Fibroblast of upper back skin (primary cell): ENCODE data around the gene ERICH4.
A peak's percentile ranks its signal among the peaks of the same experiment; 100 is the strongest.
"Not testable (repeated sequence)": the region's sequence is repeated elsewhere in the genome, so short reads cannot be mapped to it uniquely, and the experiment has no call there.

Experiments
- DNase-seq: peaks from one replicate; pipeline ENCODE4 v3.0.0-alpha.2; 2013

Gene ERICH4

GRCh38 chr19:41442473-41443355 is at the start of gene ERICH4:
TSS of gene ERICH4 (plus strand) at chr19:41443156. CDS start at chr19:41443170, 14 bp downstream.
- no peak for DNase-seq

GRCh38 chr19:41395355-41395754 is 47.6 kb upstream of the ERICH4 start:
- no peak for DNase-seq

- DNase-seq, result peak; percentile 100
Observed at GRCh38 chr19:41397086-41398049, 45.6 kb upstream of the ERICH4 start, which contains the start of the genes BCKDHA and EXOSC5. TSS of gene BCKDHA (plus strand) at chr19:41397818. CDS start at chr19:41397828, 10 bp downstream. TSS of gene EXOSC5 (minus strand) at chr19:41397359. CDS start at chr19:41397328, 31 bp downstream.

- no peak for DNase-seq
Observed at GRCh38 chr19:41398050-41398418, 44.9 kb upstream of the ERICH4 start.

GRCh38 chr19:41398598-41398997 is 44.4 kb upstream of the ERICH4 start:
- DNase-seq, result no peak

- DNase-seq, result no peak
Observed at GRCh38 chr19:41399091-41399490, 43.9 kb upstream of the ERICH4 start.

- no peak for DNase-seq
Observed at GRCh38 chr19:41399525-41399924, 43.4 kb upstream of the ERICH4 start.

GRCh38 chr19:41401483-41401882 is 41.5 kb upstream of the ERICH4 start:
- DNase-seq, result no peak

GRCh38 chr19:41402010-41402409 is 40.9 kb upstream of the ERICH4 start:
- DNase-seq, result no peak

GRCh38 chr19:41403181-41403970 is 39.6 kb upstream of the ERICH4 start:
- DNase-seq, result no peak

GRCh38 chr19:41405776-41406175 is 37.2 kb upstream of the ERICH4 start:
- DNase-seq, result no peak

GRCh38 chr19:41407271-41407670 is 35.7 kb upstream of the ERICH4 start:
- DNase-seq, result no peak

- no peak for DNase-seq
Observed at GRCh38 chr19:41408256-41408655, 34.7 kb upstream of the ERICH4 start.

GRCh38 chr19:41408846-41409245 is 34.1 kb upstream of the ERICH4 start:
- not testable (repeated sequence) for DNase-seq

GRCh38 chr19:41409288-41409687 is 33.7 kb upstream of the ERICH4 start:
- peak; percentile 12 for DNase-seq

- DNase-seq, result no peak
Observed at GRCh38 chr19:41410336-41411054, 32.5 kb upstream of the ERICH4 start.

GRCh38 chr19:41411100-41411967 is 31.6 kb upstream of the ERICH4 start:
- no peak for DNase-seq

- DNase-seq, result no peak
Observed at GRCh38 chr19:41411968-41412265, 31.0 kb upstream of the ERICH4 start.

GRCh38 chr19:41412953-41413352 is 30.0 kb upstream of the ERICH4 start:
- DNase-seq, result no peak

GRCh38 chr19:41413947-41414346 is 29.0 kb upstream of the ERICH4 start:
- DNase-seq, result no peak

GRCh38 chr19:41414461-41414860 is 28.5 kb upstream of the ERICH4 start:
- no peak for DNase-seq
